OCI-LY1 (cell line): ENCODE measurements around the gene BORA.

Experiments
- H2AFZ ChIP-seq: fragments of 200-600 bp; sonication (generic), shearing (Covaris generic); 2 replicates; pipeline ENCODE4 v1.6.0; 2014; ENCODE audit warnings: antibody characterized with exemption, mild to moderate bottlenecking, low read length
- H3F3A ChIP-seq: fragments of 200-600 bp; sonication (generic), shearing (Covaris generic); 2 replicates; pipeline ENCODE4 v1.6.0; 2014; ENCODE audit warnings: mild to moderate bottlenecking, antibody characterized with exemption, low read length, moderate library complexity; ENCODE audit not compliant: insufficient read depth
- H3K27ac ChIP-seq: fragments of 200-600 bp; sonication (generic); 2 replicates; pipeline ENCODE4 v1.5.1; 2014; ENCODE audit warnings: low read length, mixed run types, mild to moderate bottlenecking, low read depth; ENCODE audit not compliant: poor library complexity, severe bottlenecking
- H3K27me3 ChIP-seq: fragments of 200-600 bp; sonication (generic); 2 replicates; pipeline ENCODE4 v1.6.0; 2014; ENCODE audit warnings: antibody characterized with exemption, mild to moderate bottlenecking, low read length, moderate library complexity; ENCODE audit not compliant: insufficient read depth
- H3K36me3 ChIP-seq: fragments of 200-600 bp; sonication (generic); 2 replicates; pipeline ENCODE4 v1.6.1; 2014; ENCODE audit warnings: mild to moderate bottlenecking, antibody characterized with exemption, low read length, moderate library complexity, mixed read lengths; ENCODE audit not compliant: insufficient read depth
- H3K4me1 ChIP-seq: fragments of 200-600 bp; sonication (generic); 2 replicates; pipeline ENCODE4 v1.5.1; 2014; ENCODE audit warnings: mild to moderate bottlenecking, low read length, moderate library complexity; ENCODE audit not compliant: insufficient read depth, severe bottlenecking
- H3K4me2 ChIP-seq: fragments of 200-600 bp; sonication (generic), shearing (Covaris generic); 2 replicates; pipeline ENCODE4 v1.6.1; 2014; ENCODE audit warnings: low read length
- H3K4me3 ChIP-seq: fragments of 200-600 bp; sonication (generic); 2 replicates; pipeline ENCODE4 v1.5.1; 2014; ENCODE audit warnings: low read length, low read depth, mild to moderate bottlenecking, mixed read lengths; ENCODE audit not compliant: poor library complexity, severe bottlenecking
- H3K79me2 ChIP-seq: fragments of 200-600 bp; shearing (Covaris generic); 2 replicates; pipeline ENCODE4 v1.6.1; 2016; ENCODE audit warnings: mixed run types, low read length, mixed read lengths; ENCODE audit not compliant: insufficient read depth
- H3K9ac ChIP-seq: fragments of 200-600 bp; sonication (generic), shearing (Covaris generic); 2 replicates; pipeline ENCODE4 v1.6.1; 2014; ENCODE audit warnings: mild to moderate bottlenecking, low read length, mixed read lengths
- H3K9me2 ChIP-seq: fragments of 200-600 bp; sonication (generic), shearing (Covaris generic); 2 replicates; pipeline ENCODE4 v1.6.1; 2014; ENCODE audit warnings: low read depth, mild to moderate bottlenecking, low read length, mixed read lengths
- H3K9me3 ChIP-seq: fragments of 200-600 bp; shearing (Covaris generic); 2 replicates; pipeline ENCODE4 v1.6.1; 2014; ENCODE audit warnings: low read length, mixed read lengths
- H4K20me1 ChIP-seq: fragments of 200-600 bp; sonication (generic), shearing (Covaris generic); 2 replicates; pipeline ENCODE4 v1.6.0; 2016; ENCODE audit warnings: mild to moderate bottlenecking, low read length; ENCODE audit not compliant: insufficient read depth
- CTCF ChIP-seq: fragments of 200-600 bp; sonication (generic), shearing (Covaris generic); IDR thresholded peaks from 2 replicates; pipeline ENCODE4 v1.5.1; 2017; ENCODE audit warnings: mild to moderate bottlenecking, antibody characterized with exemption, low read length, moderate library complexity, mixed read lengths
- EZH2 ChIP-seq: fragments of 200-600 bp; sonication (generic), shearing (Covaris generic); IDR thresholded peaks from 2 replicates; pipeline ENCODE4 v1.8.0; 2017; ENCODE audit warnings: borderline replicate concordance, mixed run types, mild to moderate bottlenecking, antibody characterized with exemption, low read length, moderate library complexity, mixed read lengths

Gene BORA

GRCh38 chr13:72727417-72728289 is at the start of gene BORA, which contains the start of gene MZT1:
Gene BORA, plus strand, starts transcription at chr13:72727923. Its CDS starts 1,018 bp downstream, at chr13:72728941.
Gene MZT1, minus strand, starts transcription at chr13:72727629. Its CDS starts 27 bp downstream, at chr13:72727602.
- Histone ChIP-seq H3K27me3 (no peaks in the 10 kb centered on the region), H3K79me2 (peaks cover 76% of the 10 kb centered on the region), H3K4me3 (peak within 1 kb of the TSS; percentile 95), H3K9me2 (no peaks in the 10 kb centered on the region), H3K9ac (peak within 1 kb of the TSS; percentile 98), H2AFZ (0 out of 2 replicates have a peak within 1 kb of the TSS, but pooled peaks have one; percentile 14), H4K20me1 (no peaks in the 10 kb centered on the region), H3K36me3 (peaks cover 66% of the 10 kb centered on the region), H3F3A (no peaks in the 10 kb centered on the region), H3K27ac (peak within 1 kb of the TSS; percentile 74), H3K9me3 (peaks cover 3% of the 10 kb centered on the region; the same call in 1 of the 2 replicates), H3K4me2 (peak within 1 kb of the TSS; percentile 87), H3K4me1 (peaks cover 29% of the 10 kb centered on the region)
- TF ChIP-seq CTCF (no peak), EZH2 (no peak)

DNA sequence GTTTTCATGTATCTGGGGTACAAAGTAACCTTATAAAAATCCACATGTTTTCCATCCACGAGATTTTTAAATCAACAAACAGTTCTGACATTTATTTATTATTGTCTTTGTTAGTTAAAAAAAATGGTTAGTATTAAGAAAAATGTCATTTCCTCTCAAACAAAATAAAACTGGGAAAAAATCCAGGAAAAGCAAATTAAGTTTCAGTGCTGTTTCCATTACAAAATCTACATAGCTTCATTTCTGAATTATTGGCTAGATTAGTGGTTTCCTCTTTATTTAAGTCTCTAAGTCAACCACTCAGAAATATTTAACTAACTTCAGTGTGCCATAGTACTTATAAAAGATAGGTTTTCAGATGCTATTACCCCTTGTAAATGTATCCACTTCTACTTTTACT is 49.4 kb upstream of the BORA start:
- Histone ChIP-seq H3K9me2 (no peaks in the 10 kb centered on the region), H3K4me3 (no peak overlapping the region), H4K20me1 (no peaks in the 10 kb centered on the region), H3K27ac (no peak overlapping the region), H3K9ac (no peak overlapping the region), H3F3A (no peaks in the 10 kb centered on the region), H3K36me3 (no peaks in the 10 kb centered on the region), H3K4me2 (no peak overlapping the region), H2AFZ (no peak overlapping the region), H3K9me3 (no peaks in the 10 kb centered on the region), H3K4me1 (no peaks in the 10 kb centered on the region), H3K79me2 (no peaks in the 10 kb centered on the region), H3K27me3 (no peaks in the 10 kb centered on the region)
- TF ChIP-seq CTCF (no peak), EZH2 (no peak)

DNA sequence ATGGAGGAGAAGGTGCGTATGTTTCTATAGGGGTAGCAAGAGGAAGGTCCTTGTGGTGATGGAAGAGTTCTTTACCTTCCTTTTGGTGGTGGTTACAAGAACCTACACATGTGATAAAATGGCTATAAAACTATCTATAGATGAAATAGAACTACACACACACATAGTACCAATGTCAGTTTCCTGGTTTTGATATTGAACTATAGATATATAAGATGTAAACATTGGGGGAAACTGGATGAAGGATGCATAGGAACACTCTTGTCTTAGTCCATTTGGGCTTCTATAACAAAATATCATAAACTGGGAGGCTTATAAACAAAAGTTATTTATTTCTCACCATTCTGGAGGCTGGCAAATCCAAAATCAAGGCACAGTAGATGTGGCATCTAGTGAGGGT is 47.4 kb upstream of the BORA start:
- Histone ChIP-seq H3K9me2 (no peaks in the 10 kb centered on the region), H3K9ac (no peak overlapping the region), H2AFZ (no peak overlapping the region), H3K4me2 (no peak overlapping the region), H3K4me1 (no peaks in the 10 kb centered on the region), H3K9me3 (no peaks in the 10 kb centered on the region), H3K79me2 (no peaks in the 10 kb centered on the region), H3K27me3 (no peaks in the 10 kb centered on the region), H3F3A (no peaks in the 10 kb centered on the region), H3K27ac (no peak overlapping the region), H4K20me1 (no peaks in the 10 kb centered on the region), H3K4me3 (no peak overlapping the region), H3K36me3 (no peaks in the 10 kb centered on the region)
- TF ChIP-seq CTCF = no peak
- no peak for TF ChIP-seq EZH2
